HG02840 (cell line): ENCODE results near the gene SLC34A1.

Experiments used
- ATAC-seq: cut with Tn5 transposase; IDR thresholded peaks from one replicate; pipeline ENCODE4 v1.9.1; 2021; ENCODE audit warnings: mild to moderate bottlenecking, moderate library complexity, moderate number of reproducible peaks; ENCODE audit not compliant: unreplicated experiment, low FRiP score

Gene SLC34A1

GRCh38 chr5:177385720-177386119 is 1.5 kb downstream of the SLC34A1 start:
- ATAC-seq, result no peak

- no peak for ATAC-seq
These were observed 2.3 kb downstream of the SLC34A1 start for GRCh38 chr5:177386542-177386941.

- ATAC-seq, result no peak
These were observed 3.2 kb downstream of the SLC34A1 start for GRCh38 chr5:177387405-177387804.

- no peak for ATAC-seq
These were observed 4.4 kb downstream of the SLC34A1 start for GRCh38 chr5:177388521-177389052.

- ATAC-seq, result no peak
These were observed 5.3 kb downstream of the SLC34A1 start for GRCh38 chr5:177389241-177390169.

- peak; percentile 66 for ATAC-seq
These were observed 6.4 kb downstream of the SLC34A1 start for GRCh38 chr5:177390363-177391300.

- no peak for ATAC-seq
These were observed 8.5 kb downstream of the SLC34A1 start for GRCh38 chr5:177392765-177393164.

- ATAC-seq, result no peak
These were observed 9.1 kb downstream of the SLC34A1 start for GRCh38 chr5:177393206-177393765.

GRCh38 chr5:177393990-177394389 is 9.8 kb downstream of the SLC34A1 start:
- ATAC-seq, result no peak

- no peak for ATAC-seq
These were observed 11.8 kb downstream of the SLC34A1 start for GRCh38 chr5:177396078-177396477.

GRCh38 chr5:177396807-177397206 is 12.6 kb downstream of the SLC34A1 start:
- ATAC-seq, result no peak

- no peak for ATAC-seq
These were observed 13.7 kb downstream of the SLC34A1 start for GRCh38 chr5:177397875-177398390.

- ATAC-seq, result no peak
These were observed 16.0 kb downstream of the SLC34A1 start, which contains the start of gene PFN3 for GRCh38 chr5:177399997-177400868. Gene PFN3 (minus strand): TSS chr5:177400661. CDS start chr5:177400576, 85 bp downstream.

GRCh38 chr5:177402271-177403043 is 18.2 kb downstream of the SLC34A1 start:
- ATAC-seq, result no peak

- no peak for ATAC-seq
These were observed 19.0 kb downstream of the SLC34A1 start for GRCh38 chr5:177403102-177403791.

- ATAC-seq, result peak; percentile 64
These were observed 19.8 kb downstream of the SLC34A1 start for GRCh38 chr5:177403792-177404640.

GRCh38 chr5:177404641-177405179 is 20.5 kb downstream of the SLC34A1 start:
- ATAC-seq, result no peak
